CD1c-positive myeloid dendritic cell (primary cell): ENCODE results near the gene OSBPL5.

Source experiments
- DNase-seq: peaks from one replicate; pipeline ENCODE4 v3.0.0-alpha.2; 2016; ENCODE audit errors: extremely low spot score

The OSBPL5 gene

GRCh38 chr11:3134218-3134621, 30.9 kb downstream of the OSBPL5 start:
- DNase-seq: no peak

GRCh38 chr11:3133261-3134217, 31.6 kb downstream of the OSBPL5 start:
- DNase-seq: peak; percentile 72

- no peak for DNase-seq
Observed at GRCh38 chr11:3132831-3133260, 32.3 kb downstream of the OSBPL5 start.

- DNase-seq: no peak
Observed at GRCh38 chr11:3132271-3132781, 32.8 kb downstream of the OSBPL5 start.

GRCh38 chr11:3131330-3131941, 33.7 kb downstream of the OSBPL5 start:
- no peak for DNase-seq

- DNase-seq: no peak
Observed at GRCh38 chr11:3130269-3131071, 34.6 kb downstream of the OSBPL5 start.

- DNase-seq: no peak
Observed at GRCh38 chr11:3129591-3130268, 35.4 kb downstream of the OSBPL5 start.

GRCh38 chr11:3129181-3129590, 35.9 kb downstream of the OSBPL5 start:
- no peak for DNase-seq

- no peak for DNase-seq
Observed at GRCh38 chr11:3128356-3129180, 36.5 kb downstream of the OSBPL5 start.

- DNase-seq: no peak
Observed at GRCh38 chr11:3127706-3128355, 37.3 kb downstream of the OSBPL5 start.

GRCh38 chr11:3126901-3127691, 38.0 kb downstream of the OSBPL5 start:
- no peak for DNase-seq

- DNase-seq: peak; percentile 58
Observed at GRCh38 chr11:3126207-3126865, 38.8 kb downstream of the OSBPL5 start.

GRCh38 chr11:3124821-3125220, 40.3 kb downstream of the OSBPL5 start:
- no peak for DNase-seq

- DNase-seq: peak; percentile 79
Observed at GRCh38 chr11:3123761-3124733, 41.1 kb downstream of the OSBPL5 start.

- no peak for DNase-seq
Observed at GRCh38 chr11:3123305-3123704, 41.8 kb downstream of the OSBPL5 start.

GRCh38 chr11:3122775-3123201, 42.3 kb downstream of the OSBPL5 start:
- no peak for DNase-seq
